GM18868 (cell line): ENCODE data around the gene CHMP4B.

Experiments used
- ATAC-seq: cut with Tn5 transposase; IDR thresholded peaks from one replicate; pipeline ENCODE4 v1.9.1; 2021; ENCODE audit warnings: mild to moderate bottlenecking, moderate library complexity; ENCODE audit not compliant: unreplicated experiment

CHMP4B gene

DNA sequence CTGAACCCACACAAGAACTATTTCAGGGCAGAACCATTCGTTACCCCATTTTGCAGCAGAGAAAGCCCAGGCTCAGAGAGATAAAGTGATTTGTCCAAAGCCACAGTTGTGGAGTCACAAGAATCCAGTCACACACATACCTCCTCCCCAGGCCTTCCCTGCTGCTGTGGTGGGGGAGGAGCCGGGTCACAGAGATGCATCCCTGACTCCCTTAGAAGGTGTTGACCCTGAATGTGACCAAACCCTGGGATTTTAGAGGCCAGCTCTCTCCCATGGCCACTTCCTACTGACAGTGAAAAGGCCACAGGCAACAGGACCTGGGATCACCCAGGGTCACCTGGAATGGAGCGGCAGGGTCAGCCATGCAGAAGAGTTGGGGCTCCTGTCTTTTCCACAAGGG is 48.6 kb downstream of the CHMP4B start:
- ATAC-seq: no peak

- no peak for ATAC-seq
These were observed 50.3 kb downstream of the CHMP4B start for GRCh38 chr20:33861458-33861857.

- peak; percentile 54 for ATAC-seq
These were observed 51.7 kb downstream of the CHMP4B start for GRCh38 chr20:33862709-33863403.

- ATAC-seq: no peak
These were observed 52.5 kb downstream of the CHMP4B start for GRCh38 chr20:33863440-33864323.

- no peak for ATAC-seq
These were observed 53.3 kb downstream of the CHMP4B start for GRCh38 chr20:33864324-33864963.

DNA sequence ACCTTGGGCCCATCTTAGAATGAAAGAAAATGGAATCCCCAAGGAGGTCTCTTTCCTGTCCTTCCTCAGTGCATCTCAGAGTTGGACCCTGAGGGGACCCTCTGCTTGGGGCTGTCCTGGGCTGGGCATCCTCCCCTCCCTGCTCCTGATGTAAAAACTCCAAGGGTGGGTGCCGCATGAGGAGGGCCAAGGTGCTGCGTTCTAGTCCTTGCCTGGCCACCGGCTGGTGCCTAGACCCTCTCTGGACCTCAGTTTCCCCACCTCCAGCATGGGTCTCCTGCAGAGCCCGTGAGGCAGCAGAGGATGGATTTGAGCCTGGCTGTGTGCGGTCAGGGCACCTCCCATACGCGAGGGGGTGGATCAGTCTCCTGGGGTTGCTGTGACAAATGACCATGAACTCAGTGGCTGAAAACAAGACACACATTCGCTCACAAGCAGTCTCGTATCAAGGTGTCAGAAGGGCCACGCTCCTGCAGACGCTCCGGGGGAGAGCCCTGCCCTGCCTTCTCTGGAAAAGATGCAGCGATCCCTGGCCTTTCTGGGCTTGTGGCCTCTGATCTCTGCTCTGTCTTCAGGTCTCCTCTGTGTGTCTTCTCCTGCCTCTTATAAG is 54.7 kb downstream of the CHMP4B start:
- no peak for ATAC-seq

GRCh38 chr20:33866398-33867100 is 55.4 kb downstream of the CHMP4B start:
- no peak for ATAC-seq

- ATAC-seq: no peak
These were observed 56.9 kb downstream of the CHMP4B start for GRCh38 chr20:33868042-33868441.

DNA sequence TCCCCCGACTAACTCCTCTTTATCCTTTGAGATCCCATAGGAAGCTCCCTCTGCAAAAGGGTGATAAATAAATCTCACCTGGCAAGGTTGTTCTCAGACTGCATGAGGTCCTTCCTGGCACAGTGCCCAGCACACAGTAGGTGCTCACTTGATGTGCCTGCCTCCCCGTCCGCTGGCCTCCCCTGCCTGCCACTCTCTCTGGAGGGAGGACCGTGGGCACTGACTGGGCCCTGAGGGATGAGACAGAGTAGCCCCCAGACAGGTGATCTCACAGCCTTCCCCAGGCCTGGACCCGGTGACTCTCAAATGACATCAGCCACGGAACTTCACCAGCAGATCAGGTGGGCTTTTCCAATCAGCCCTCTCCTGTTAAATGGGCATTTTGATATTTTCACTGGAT is 57.4 kb downstream of the CHMP4B start:
- no peak for ATAC-seq

DNA sequence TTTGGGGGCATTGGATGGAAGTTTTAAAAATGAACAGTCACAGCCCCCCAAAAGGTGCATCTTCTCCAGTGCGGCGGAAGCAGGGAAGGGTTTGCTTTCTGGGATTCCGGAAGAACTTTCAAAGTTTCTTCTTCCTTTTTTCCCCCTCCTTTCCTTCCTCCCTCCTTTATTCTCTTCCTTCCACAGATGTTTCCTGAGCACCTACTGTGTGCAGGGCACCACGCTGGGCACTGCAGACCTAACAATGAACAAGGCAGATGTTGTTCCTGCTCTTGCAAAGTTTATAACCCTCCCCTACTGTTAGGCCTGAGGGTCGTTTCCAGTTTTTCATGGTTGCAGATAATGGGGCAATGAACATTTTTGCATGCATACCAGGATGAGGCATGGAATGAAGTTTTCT is 58.1 kb downstream of the CHMP4B start:
- no peak for ATAC-seq

DNA sequence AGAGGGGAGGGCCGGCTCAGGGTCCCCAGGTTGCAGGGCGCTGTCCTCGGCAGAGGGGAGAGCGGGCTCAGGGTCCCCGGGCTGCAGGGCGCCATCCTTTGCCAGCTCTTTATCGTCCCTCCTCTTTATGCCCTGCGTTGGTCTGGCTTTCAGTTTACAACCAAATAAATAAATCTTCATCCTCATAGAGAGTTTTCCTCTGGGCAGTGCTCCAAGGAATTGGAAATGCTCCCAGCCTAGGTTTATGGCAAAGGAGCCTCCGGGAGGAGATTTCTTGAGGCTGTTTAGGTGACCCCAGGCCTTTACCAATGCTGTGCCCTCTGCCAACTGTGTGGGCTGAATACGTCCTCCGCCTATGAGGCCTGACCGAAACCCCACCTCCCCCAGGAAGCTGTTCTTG is 60.2 kb downstream of the CHMP4B start:
- no peak for ATAC-seq

- ATAC-seq: no peak
These were observed 63.0 kb downstream of the CHMP4B start for GRCh38 chr20:33874129-33874528.

DNA sequence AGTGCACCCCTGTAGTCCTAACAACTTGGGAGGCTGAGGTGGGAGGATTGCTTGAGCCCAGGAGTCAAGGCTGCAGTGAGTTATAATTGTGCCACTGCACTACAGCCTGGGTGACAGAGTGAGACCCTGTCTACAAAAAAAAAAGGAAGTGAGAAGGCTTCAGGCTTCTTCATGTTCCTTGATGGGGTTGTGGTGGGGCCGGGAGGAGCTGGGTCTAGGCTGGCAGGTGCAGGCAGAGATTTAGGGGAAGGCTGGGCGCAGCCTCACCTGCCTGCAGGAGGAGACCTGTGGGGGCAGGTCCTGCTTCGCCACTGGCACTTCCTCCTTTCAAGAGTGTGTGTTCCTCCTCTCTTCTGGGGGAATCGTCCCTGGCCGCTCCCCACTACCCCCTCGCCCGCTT is 63.9 kb downstream of the CHMP4B start:
- ATAC-seq: peak; percentile 70

DNA sequence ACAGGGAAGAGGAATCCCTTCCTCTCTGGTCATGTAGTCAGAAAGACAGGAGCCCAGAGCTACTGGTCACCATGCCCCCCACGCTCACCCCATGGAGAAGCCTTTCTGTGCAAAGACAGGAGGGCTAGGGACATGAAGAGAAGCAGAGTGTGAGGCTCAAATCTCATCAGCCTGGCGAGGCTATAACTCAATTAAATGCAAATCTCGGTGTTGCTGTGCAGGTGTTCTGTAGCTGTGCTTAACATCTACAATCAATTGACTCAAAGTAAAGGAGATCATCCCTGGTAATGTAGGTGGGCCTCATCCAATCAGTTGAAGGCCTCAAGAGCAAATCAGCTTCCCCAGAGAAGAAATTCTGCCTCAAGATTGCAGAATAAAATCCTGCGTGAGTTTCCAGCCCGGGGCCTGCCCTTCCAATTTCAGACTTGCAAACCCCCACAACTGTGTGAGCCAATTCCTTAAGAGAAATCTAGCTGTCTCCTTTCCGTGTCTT is 64.4 kb downstream of the CHMP4B start:
- ATAC-seq: no peak

GRCh38 chr20:33878583-33878982 is 67.4 kb downstream of the CHMP4B start:
- ATAC-seq: no peak

DNA sequence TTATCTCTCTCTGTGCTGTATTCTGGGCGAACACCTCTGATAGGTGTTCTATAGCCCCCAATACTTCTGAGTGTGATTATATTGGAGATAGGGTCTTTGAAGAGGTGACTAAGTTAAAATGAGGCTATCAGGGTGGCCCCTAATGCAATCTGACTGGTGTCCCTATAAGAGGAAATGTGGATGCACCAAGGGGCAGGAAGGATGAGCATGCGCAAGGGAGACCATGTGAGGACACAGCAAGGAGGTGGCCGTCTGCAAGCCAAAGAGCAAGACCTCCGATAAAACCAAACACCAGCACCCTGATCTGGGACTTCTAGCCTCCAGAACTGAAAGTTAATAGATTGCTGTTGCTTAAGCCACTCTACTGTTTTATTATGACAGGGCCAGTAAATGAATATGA is 69.2 kb downstream of the CHMP4B start:
- ATAC-seq: no peak

DNA sequence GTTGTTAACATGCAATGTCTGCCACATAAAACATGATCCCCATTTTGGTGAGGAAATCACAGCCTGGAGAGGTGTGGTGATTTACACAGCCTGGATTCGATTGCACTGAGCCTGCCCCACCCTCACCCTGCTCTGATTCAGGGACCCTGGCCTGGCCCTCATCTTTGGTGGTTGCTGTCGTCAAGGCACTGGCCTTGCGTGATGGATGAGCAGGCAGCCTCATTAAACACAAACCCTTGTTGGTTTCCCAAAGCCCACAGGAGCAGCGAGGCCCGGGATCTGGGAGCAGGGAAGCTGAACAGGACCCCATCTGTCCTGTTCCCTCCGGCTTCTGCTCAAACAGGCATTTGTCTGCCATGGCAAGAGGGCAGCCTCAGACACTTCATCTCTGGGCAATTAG is 70.8 kb downstream of the CHMP4B start:
- no peak for ATAC-seq

GRCh38 chr20:33882481-33882880 is 71.3 kb downstream of the CHMP4B start:
- no peak for ATAC-seq

- peak; percentile 79 for ATAC-seq
These were observed 72.0 kb downstream of the CHMP4B start for GRCh38 chr20:33883164-33883563.

DNA sequence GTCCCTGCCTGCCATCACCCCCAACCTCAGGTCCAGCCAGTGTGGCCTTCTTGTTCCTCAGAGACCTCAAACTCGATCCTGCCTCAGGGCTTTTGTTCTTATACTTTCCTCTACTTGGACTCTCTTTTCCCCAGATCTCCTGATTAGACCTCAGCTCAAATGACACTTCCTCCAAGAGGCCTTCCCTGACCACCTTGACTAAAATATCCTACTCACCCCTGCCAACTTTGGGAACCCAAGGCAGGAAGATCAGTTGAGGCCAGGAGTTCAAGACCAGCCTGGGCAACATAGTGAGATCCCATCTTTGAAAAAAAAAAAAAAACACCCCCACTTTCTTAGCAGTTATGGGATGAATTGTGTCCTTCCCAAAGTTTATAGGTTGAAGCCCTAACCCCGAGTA is 73.5 kb downstream of the CHMP4B start:
- no peak for ATAC-seq

DNA sequence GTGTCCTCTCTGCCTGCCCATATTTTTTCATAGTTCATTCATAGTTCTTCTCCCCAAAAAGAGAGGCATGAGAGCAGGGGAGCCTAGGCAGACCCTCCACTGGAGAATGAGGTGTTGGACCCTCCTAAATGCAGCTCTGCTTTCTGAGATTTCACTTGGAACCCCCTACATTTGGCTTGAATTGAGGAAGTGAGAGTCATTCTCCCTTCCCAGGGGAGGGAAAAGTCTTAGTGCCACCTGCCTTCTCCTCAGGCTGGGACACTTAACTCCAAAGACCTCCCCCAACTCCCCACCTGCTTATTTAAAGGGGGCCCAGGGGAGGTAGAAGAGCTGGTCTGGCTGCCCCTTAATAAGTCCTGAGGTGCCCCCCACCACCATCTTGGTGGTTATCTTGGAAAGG is 78.2 kb downstream of the CHMP4B start:
- no peak for ATAC-seq
